ENCODE measurements around the gene NME3.

Gene NME3

GRCh38 chr16:1773703-1774447 lies 2.5 kb upstream of the NME3 start:
- no peak for DNase-seq (ENCODE audit: low spot score)
- Histone ChIP-seq H3K4me3 (ENCODE audit: severe bottlenecking) (peak overlapping the region; percentile 83), H3K27ac (ENCODE audit: poor library complexity, severe bottlenecking) (peak overlapping the region; percentile 66), H3K36me3 (ENCODE audit: low read depth) (peaks cover 30% of the 10 kb centered on the region), H3K4me1 (ENCODE audit: insufficient read depth, poor library complexity, severe bottlenecking) (peaks cover 4% of the 10 kb centered on the region), H3K27me3 (ENCODE audit: insufficient read depth, poor library complexity, severe bottlenecking) (no peaks in the 10 kb centered on the region), H3K9me3 (ENCODE audit: severe bottlenecking) (no peaks in the 10 kb centered on the region)
- TF ChIP-seq CTCF (IDR thresholded peaks at IDR 0.05; ENCODE audit: poor library complexity, severe bottlenecking): peak; percentile 61
- ATAC-seq (ENCODE audit: low read depth): peak; percentile 4

GRCh38 chr16:1772908-1773702 lies 1.8 kb upstream of the NME3 start, which contains the start of gene MRPS34:
Gene MRPS34 (minus strand): TSS chr16:1773134. CDS start chr16:1773119, 15 bp downstream.
- no peaks in the 10 kb centered on the region for H3K27me3 ChIP-seq (ENCODE audit: insufficient read depth, poor library complexity, severe bottlenecking)
- H3K9me3 ChIP-seq (ENCODE audit: severe bottlenecking): no peaks in the 10 kb centered on the region
- H3K4me1 ChIP-seq (ENCODE audit: insufficient read depth, poor library complexity, severe bottlenecking): peaks cover 4% of the 10 kb centered on the region
- peaks cover 30% of the 10 kb centered on the region for H3K36me3 ChIP-seq (ENCODE audit: low read depth)
- peak within 1 kb of the TSS; percentile 83 for H3K4me3 ChIP-seq (ENCODE audit: severe bottlenecking)
- peak; percentile 89 for TF ChIP-seq CTCF (IDR thresholded peaks at IDR 0.05; ENCODE audit: poor library complexity, severe bottlenecking)
- DNase-seq (ENCODE audit: low spot score): no peak
- peak within 1 kb of the TSS; percentile 66 for H3K27ac ChIP-seq (ENCODE audit: poor library complexity, severe bottlenecking)
- ATAC-seq (ENCODE audit: low read depth): peak; percentile 40

GRCh38 chr16:1772362-1772907 lies 1.1 kb upstream of the NME3 start, which contains the start of gene EME2:
Gene EME2 (plus strand): TSS chr16:1772810. CDS start chr16:1773228, 418 bp downstream.
- H3K27me3 ChIP-seq (ENCODE audit: insufficient read depth, poor library complexity, severe bottlenecking): no peaks in the 10 kb centered on the region
- peaks cover 4% of the 10 kb centered on the region for H3K4me1 ChIP-seq (ENCODE audit: insufficient read depth, poor library complexity, severe bottlenecking)
- DNase-seq (ENCODE audit: low spot score) (no peak), ATAC-seq (ENCODE audit: low read depth) (no peak)
- peak within 1 kb of the TSS; percentile 66 for H3K27ac ChIP-seq (ENCODE audit: poor library complexity, severe bottlenecking)
- no peak for TF ChIP-seq CTCF (IDR thresholded peaks at IDR 0.05; ENCODE audit: poor library complexity, severe bottlenecking)
- no peaks in the 10 kb centered on the region for H3K9me3 ChIP-seq (ENCODE audit: severe bottlenecking)
- H3K36me3 ChIP-seq (ENCODE audit: low read depth): peaks cover 30% of the 10 kb centered on the region
- peak within 1 kb of the TSS; percentile 83 for H3K4me3 ChIP-seq (ENCODE audit: severe bottlenecking)

- Histone ChIP-seq H3K27me3 (ENCODE audit: insufficient read depth, poor library complexity, severe bottlenecking) (no peaks in the 10 kb centered on the region), H3K4me3 (ENCODE audit: severe bottlenecking) (peak overlapping the region; percentile 83), H3K27ac (ENCODE audit: poor library complexity, severe bottlenecking) (peak overlapping the region; percentile 66), H3K4me1 (ENCODE audit: insufficient read depth, poor library complexity, severe bottlenecking) (peaks cover 4% of the 10 kb centered on the region), H3K36me3 (ENCODE audit: low read depth) (peaks cover 30% of the 10 kb centered on the region), H3K9me3 (ENCODE audit: severe bottlenecking) (no peaks in the 10 kb centered on the region)
- no peak for ATAC-seq (ENCODE audit: low read depth)
- TF ChIP-seq CTCF (IDR thresholded peaks at IDR 0.05; ENCODE audit: poor library complexity, severe bottlenecking): no peak
- DNase-seq (ENCODE audit: low spot score): no peak
These were observed 570 bp upstream of the NME3 start for GRCh38 chr16:1771864-1772361.

Measured in RWPE2 (cell line).